ENCODE data around the gene SULT1B1. TPM values are rescaled to one million over a fixed set of nuclear protein-coding genes. Genes with fewer than 3 reads are reported as not detected.
A peak's percentile ranks its signal among the peaks of the same experiment; 100 is the strongest.

SULT1B1 gene
- total RNA-seq, 1 donor, result not detected

DNA sequence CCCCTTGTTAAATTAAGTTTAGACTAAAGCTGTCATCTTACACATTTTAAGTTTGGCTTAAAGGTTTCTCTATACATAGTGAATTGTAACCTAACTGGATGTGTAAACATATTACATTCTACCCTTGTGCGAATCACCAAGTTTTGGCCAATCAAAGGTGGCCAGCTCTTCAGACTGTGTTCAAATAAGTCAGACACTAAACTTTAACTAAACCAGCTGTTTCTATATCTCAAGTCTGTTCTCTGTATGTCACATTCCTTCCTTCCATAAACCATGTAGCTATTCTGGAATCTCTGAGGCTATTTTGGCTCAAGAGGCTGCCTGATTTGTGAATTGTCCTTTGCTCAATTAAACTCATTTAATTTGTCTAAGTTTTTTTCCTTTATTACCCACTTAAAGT is 6.7 kb downstream of the SULT1B1 start:
- Histone ChIP-seq H3K79me2 (ENCODE audit: insufficient read depth, low read length) (no peaks in the 10 kb centered on the region), H3K4me2 (ENCODE audit: insufficient read depth, low read length) (no peak overlapping the region), H4K20me1 (ENCODE audit: insufficient read depth, low read length) (no peaks in the 10 kb centered on the region), H3K9me3 (ENCODE audit: low read depth, low read length) (no peaks in the 10 kb centered on the region), H3K4me3 (ENCODE audit: insufficient read depth, low read length) (no peak overlapping the region), H3K27me3 (ENCODE audit: insufficient read depth, low read length) (no peaks in the 10 kb centered on the region), H3K27ac (ENCODE audit: low read depth, low read length) (no peak overlapping the region), H2AFZ (ENCODE audit: low read length) (no peak overlapping the region), H3K36me3 (ENCODE audit: insufficient read depth, low read length) (no peaks in the 10 kb centered on the region), H3K4me1 (ENCODE audit: insufficient read depth, low read length) (no peaks in the 10 kb centered on the region)
- TF ChIP-seq, protein P1, sequence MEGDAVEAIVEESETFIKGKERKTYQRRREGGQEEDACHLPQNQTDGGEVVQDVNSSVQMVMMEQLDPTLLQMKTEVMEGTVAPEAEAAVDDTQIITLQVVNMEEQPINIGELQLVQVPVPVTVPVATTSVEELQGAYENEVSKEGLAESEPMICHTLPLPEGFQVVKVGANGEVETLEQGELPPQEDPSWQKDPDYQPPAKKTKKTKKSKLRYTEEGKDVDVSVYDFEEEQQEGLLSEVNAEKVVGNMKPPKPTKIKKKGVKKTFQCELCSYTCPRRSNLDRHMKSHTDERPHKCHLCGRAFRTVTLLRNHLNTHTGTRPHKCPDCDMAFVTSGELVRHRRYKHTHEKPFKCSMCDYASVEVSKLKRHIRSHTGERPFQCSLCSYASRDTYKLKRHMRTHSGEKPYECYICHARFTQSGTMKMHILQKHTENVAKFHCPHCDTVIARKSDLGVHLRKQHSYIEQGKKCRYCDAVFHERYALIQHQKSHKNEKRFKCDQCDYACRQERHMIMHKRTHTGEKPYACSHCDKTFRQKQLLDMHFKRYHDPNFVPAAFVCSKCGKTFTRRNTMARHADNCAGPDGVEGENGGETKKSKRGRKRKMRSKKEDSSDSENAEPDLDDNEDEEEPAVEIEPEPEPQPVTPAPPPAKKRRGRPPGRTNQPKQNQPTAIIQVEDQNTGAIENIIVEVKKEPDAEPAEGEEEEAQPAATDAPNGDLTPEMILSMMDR (IDR thresholded peaks at IDR 0.05; ENCODE audit: extremely low read depth, low read depth, low read length), result no peak
- no peak for DNase-seq (ENCODE audit: insufficient read length, low spot score, missing footprints)

DNA sequence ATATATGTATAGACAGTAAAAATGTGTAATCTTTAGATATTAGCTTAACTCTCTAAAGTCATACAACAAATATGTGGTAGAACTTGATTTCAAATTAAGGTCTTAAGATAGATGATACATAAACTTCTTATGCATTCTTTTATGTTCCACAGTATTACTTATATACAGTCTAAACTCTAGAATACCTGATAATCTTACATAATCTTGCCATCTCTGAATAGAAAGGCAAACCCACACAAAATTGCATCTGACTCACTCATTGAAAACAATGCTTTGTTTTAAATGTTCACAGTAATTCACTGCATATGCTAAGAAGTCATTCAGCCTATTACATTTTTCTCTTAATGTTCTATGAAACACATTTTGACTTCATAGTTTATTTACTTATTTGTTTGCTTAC is 10.1 kb downstream of the SULT1B1 start:
- no peak overlapping the region for H3K27ac ChIP-seq (ENCODE audit: low read depth, low read length)

DNA sequence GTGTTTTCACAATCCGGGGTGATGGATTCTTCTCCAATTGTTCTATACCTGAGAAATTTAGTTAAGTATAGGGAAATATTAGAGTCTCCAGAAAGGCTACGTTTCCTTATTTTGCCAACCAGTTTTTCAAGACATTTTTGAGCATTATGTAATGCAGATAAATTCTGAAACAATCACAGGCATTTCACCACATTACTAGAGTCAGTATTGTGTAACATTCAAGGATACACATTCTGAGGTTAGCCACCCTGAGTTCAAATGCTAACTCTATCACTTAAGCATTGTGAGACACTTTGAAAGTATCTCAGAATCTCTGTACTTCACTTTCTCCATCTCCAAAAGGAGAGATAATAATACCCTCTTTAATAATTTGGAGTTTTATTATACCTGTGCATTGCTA is 10.6 kb downstream of the SULT1B1 start:
- Histone ChIP-seq H2AFZ (ENCODE audit: low read length) (no peak overlapping the region), H3K4me3 (ENCODE audit: insufficient read depth, low read length) (no peak overlapping the region), H3K9me3 (ENCODE audit: low read depth, low read length) (no peaks in the 10 kb centered on the region), H3K79me2 (ENCODE audit: insufficient read depth, low read length) (no peaks in the 10 kb centered on the region), H3K4me2 (ENCODE audit: insufficient read depth, low read length) (no peak overlapping the region), H4K20me1 (ENCODE audit: insufficient read depth, low read length) (no peaks in the 10 kb centered on the region), H3K36me3 (ENCODE audit: insufficient read depth, low read length) (no peaks in the 10 kb centered on the region), H3K27ac (ENCODE audit: low read depth, low read length) (no peak overlapping the region), H3K4me1 (ENCODE audit: insufficient read depth, low read length) (no peaks in the 10 kb centered on the region), H3K27me3 (ENCODE audit: insufficient read depth, low read length) (no peaks in the 10 kb centered on the region)
- no peak for DNase-seq (ENCODE audit: insufficient read length, low spot score, missing footprints)
- TF ChIP-seq, protein P1 (IDR thresholded peaks at IDR 0.05; ENCODE audit: extremely low read depth, low read depth, low read length), result no peak

More for the DNA sequence above, 10.1 kb downstream of the SULT1B1 start:
- H3K9me3 ChIP-seq (ENCODE audit: low read depth, low read length), result no peaks in the 10 kb centered on the region
- no peak for DNase-seq (ENCODE audit: insufficient read length, low spot score, missing footprints)
- H3K27me3 ChIP-seq (ENCODE audit: insufficient read depth, low read length), result no peaks in the 10 kb centered on the region
- no peaks in the 10 kb centered on the region for H3K36me3 ChIP-seq (ENCODE audit: insufficient read depth, low read length)
- TF ChIP-seq, protein P1 (IDR thresholded peaks at IDR 0.05; ENCODE audit: extremely low read depth, low read depth, low read length), result no peak
- no peaks in the 10 kb centered on the region for H4K20me1 ChIP-seq (ENCODE audit: insufficient read depth, low read length)
- H3K79me2 ChIP-seq (ENCODE audit: insufficient read depth, low read length), result no peaks in the 10 kb centered on the region
- no peak overlapping the region for H3K4me2 ChIP-seq (ENCODE audit: insufficient read depth, low read length)
- no peak overlapping the region for H2AFZ ChIP-seq (ENCODE audit: low read length)
- H3K4me1 ChIP-seq (ENCODE audit: insufficient read depth, low read length), result no peaks in the 10 kb centered on the region
- no peak overlapping the region for H3K4me3 ChIP-seq (ENCODE audit: insufficient read depth, low read length)

DNA sequence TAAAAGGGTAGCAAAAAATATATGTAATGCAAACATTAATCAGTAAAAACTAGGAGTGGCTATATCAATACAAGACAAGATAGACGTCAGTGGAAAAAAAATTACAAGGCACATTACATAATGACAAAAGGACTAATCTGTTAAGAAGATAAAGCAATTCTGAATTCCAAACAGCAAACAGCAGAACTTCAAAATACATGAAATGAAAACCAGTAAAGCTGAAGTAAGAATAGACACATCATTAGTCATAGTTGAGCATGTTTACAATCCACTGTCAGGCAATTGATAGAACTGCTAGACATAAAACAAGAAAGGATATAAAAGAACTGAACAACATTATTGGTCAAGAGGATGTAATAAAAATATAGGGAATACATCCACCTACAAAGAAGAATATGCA is 12.2 kb downstream of the SULT1B1 start:
- Histone ChIP-seq H3K4me3 (ENCODE audit: insufficient read depth, low read length) (no peak overlapping the region), H2AFZ (ENCODE audit: low read length) (no peak overlapping the region), H3K27me3 (ENCODE audit: insufficient read depth, low read length) (no peaks in the 10 kb centered on the region), H4K20me1 (ENCODE audit: insufficient read depth, low read length) (no peaks in the 10 kb centered on the region), H3K4me2 (ENCODE audit: insufficient read depth, low read length) (no peak overlapping the region), H3K4me1 (ENCODE audit: insufficient read depth, low read length) (no peaks in the 10 kb centered on the region), H3K9me3 (ENCODE audit: low read depth, low read length) (no peaks in the 10 kb centered on the region), H3K36me3 (ENCODE audit: insufficient read depth, low read length) (no peaks in the 10 kb centered on the region), H3K79me2 (ENCODE audit: insufficient read depth, low read length) (no peaks in the 10 kb centered on the region), H3K27ac (ENCODE audit: low read depth, low read length) (no peak overlapping the region)
- TF ChIP-seq, protein P1 (IDR thresholded peaks at IDR 0.05; ENCODE audit: extremely low read depth, low read depth, low read length), result no peak
- peak; percentile 43 for DNase-seq (ENCODE audit: insufficient read length, low spot score, missing footprints)
